GM15510 (cell line): ENCODE measurements around the gene IL37.

Source experiments
- POLR2A ChIP-seq: IDR thresholded peaks from 3 replicates; pipeline ENCODE4 v1.6.1; 2011; ENCODE audit warnings: borderline replicate concordance; ENCODE audit not compliant: insufficient read length; ENCODE audit errors: extremely low read depth

Gene IL37

DNA sequence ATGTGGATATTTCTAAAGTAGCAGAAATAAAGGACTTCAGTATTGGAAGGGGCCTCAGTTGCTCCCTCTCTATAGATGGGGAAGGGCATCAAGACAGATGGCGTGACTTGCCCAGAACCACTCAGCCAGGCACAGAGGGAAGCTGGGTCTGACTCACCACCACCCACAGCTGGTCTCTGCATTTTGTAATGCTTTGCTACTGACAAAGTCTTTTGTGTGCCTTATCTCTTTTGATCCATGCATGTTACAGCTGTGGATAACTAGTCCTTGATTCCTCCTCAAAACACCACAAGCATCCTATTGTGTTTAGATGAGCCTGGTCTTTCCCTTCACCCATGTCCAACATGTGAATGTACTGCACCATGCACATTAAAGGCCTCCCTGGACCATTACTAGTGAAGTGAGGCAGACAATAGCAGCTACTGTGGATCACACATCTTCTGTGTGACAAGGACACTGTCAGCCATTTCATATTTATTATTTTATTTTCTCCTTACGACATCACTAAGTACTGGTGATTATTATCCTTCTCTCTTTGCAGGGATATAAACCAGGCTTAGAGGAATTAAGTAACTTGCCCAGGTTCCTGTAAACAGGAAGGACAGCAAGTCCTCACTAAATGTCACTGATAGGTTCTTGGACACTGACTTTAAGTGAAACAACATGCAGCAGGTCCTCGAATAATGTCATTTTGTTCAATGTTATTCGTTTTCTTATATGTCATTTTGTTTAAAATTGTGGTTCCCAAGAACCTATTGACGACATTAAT is 29.6 kb upstream of the IL37 start:
- TF ChIP-seq POLR2A = no peak

- no peak for TF ChIP-seq POLR2A
Observed at GRCh38 chr2:112883669-112884068, 27.3 kb upstream of the IL37 start.

- no peak for TF ChIP-seq POLR2A
Observed at GRCh38 chr2:112884869-112885505, 26.0 kb upstream of the IL37 start.

DNA sequence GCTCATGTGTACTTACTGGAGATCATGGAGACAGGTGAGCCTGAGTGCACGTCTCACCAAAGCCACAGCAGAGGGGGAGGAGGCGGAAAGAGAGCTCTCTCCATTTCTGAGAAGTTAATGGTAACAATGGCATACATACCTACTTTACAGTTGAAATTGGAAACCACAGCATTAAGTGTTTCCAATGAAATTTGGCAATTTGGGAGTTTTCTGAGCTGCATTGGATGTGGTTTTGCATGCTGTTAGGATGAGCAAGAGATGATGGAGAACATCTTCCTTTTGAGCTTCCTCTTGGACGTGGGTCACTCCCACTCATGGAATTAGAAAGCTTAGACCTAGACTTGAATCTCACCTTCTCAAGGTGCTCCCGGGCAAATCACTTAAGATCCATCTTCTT is 25.5 kb upstream of the IL37 start:
- no peak for TF ChIP-seq POLR2A

GRCh38 chr2:112886291-112886690 is 24.7 kb upstream of the IL37 start:
- TF ChIP-seq POLR2A = no peak

GRCh38 chr2:112887964-112888749 is 22.8 kb upstream of the IL37 start:
- TF ChIP-seq POLR2A = no peak

GRCh38 chr2:112889976-112890375 is 21.0 kb upstream of the IL37 start:
- TF ChIP-seq POLR2A = no peak

- no peak for TF ChIP-seq POLR2A
Observed at GRCh38 chr2:112891385-112891831, 19.6 kb upstream of the IL37 start.

DNA sequence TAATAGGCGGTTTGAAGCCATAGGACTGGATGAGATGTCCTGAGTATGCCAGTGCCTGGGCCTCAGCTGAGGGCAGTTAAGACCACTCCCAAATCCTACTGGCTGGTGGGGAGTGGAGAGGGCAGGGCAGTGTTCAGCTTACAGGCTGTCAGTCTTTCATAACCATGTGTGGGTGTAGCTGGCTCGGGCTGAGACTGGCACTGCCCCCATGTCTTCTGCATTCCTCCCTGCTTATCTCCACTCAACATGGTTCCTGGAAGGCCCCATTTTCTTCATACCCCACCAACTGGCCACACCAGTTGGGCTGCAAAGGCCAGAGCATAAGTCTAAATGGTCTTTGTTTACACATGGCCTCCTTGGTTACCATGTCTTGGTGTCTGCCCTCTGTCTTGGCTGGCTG is 17.2 kb upstream of the IL37 start:
- no peak for TF ChIP-seq POLR2A

DNA sequence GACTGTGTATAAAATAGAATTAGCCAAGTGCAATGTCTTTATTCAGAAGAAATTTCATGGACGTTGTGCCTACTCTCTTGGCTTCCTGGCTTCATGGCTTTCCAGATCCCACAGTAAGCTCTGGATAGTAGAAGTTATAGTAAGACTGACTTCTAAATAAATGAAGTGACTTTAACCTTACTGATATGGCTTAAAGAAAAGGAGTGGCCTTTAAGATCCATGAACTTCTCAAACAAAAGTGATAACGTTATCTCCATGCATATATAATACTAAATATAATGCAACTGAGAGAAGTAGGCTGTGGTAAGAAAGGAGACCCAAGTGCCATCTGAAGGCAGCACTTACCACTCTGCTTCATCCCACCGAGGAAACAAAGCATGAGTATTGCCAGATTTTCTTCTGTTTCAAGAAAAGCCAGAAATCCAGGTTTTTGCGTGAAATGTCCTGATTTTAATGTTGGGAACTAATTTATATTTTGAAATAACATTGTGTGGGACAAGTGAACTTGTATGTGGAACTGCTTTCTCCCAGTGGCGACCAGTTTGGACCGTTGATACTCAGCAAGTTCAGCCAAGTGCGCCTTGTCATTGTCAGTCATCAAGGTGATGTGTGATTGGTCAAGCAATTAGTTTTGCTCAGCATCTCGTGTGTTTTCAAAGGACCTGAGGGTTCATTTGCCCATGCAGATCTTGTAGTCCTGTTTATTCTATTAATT is 13.9 kb upstream of the IL37 start:
- TF ChIP-seq POLR2A = no peak

DNA sequence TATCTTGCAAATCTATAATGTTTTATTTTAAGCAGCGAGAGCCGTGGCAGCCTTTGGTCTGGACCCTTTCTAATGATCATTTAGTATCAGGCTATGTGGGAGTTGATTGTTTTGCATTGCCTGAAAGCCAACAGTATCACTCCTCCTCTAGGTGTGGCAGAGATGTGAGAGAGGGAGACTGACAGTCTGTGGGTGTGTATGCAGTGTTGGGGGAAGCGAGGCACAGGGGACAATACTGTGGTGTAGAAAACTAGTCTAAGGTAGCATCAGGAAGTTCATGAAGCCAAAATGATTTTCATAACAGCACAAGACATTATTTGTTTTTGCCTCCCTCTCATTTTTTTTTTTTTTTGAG is 13.4 kb upstream of the IL37 start:
- no peak for TF ChIP-seq POLR2A

DNA sequence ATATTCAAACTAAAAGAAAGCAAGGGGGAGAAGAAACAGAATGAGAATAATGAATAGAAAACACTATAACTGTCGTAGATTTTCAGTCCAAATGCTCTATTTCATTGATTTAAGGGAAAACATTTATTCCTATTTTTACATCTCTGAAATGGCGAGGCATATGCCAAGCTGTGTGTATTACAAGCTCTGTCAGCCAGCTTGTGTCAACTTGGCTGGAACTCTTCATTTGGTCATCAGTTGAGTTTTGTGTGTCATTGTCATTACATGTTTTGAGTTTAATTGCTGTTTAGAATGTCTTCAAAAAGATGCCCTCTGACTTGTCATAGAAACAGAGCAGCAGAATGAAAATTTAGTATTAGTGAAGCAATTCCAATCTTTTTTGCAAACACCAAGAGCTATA is 8.1 kb upstream of the IL37 start:
- TF ChIP-seq POLR2A = no peak

GRCh38 chr2:112904883-112905282 is 6.1 kb upstream of the IL37 start:
- no peak for TF ChIP-seq POLR2A

- no peak for TF ChIP-seq POLR2A
Observed at GRCh38 chr2:112906276-112906675, 4.7 kb upstream of the IL37 start.
